Esophagus squamous epithelium (tissue), 5 donors: Measurements from ENCODE around the gene TDO2. TPM values are rescaled to one million over a fixed set of nuclear protein-coding genes. Genes with fewer than 3 reads are reported as not detected.

ENCODE experiments used
- DNase-seq: peaks from one replicate; lab custom pipeline; 2025; lab: John Stamatoyannopoulos, UW
- H3K27ac ChIP-seq, 4 donors: fragments of 200-600 bp; sonication (generic); one replicate each; pipeline ENCODE4 v1.5.1; 2016 to 2019; ENCODE audit warnings: mild to moderate bottlenecking in 1 of 4
- H3K27me3 ChIP-seq, 4 donors: fragments of 200-600 bp; sonication (generic); 1 replicate in 3 of 4; 2 replicates in 1 of 4; pipeline versions ENCODE4 v1.5.1 to v1.6.0; 2017 to 2021; ENCODE audit warnings: antibody characterized with exemption in 1 of 4
- H3K36me3 ChIP-seq, 3 donors: fragments of 200-600 bp; sonication (generic); one replicate each; pipeline ENCODE4 v1.5.1; 2016 to 2019
- H3K4me1 ChIP-seq, 3 donors: fragments of 200-600 bp; sonication (generic); one replicate each; pipeline ENCODE4 v1.5.1; 2017 to 2019
- H3K4me3 ChIP-seq, 4 donors: fragments of 200-600 bp; sonication (generic); 1 replicate in 3 of 4; 2 replicates in 1 of 4; pipeline ENCODE4 v1.5.1; 2016 to 2019; ENCODE audit warnings: mild to moderate bottlenecking in 2 of 4, moderate library complexity in 1 of 4
- H3K9me3 ChIP-seq, 3 donors: fragments of 200-600 bp; sonication (generic); one replicate each; pipeline ENCODE4 v1.5.1; 2016 to 2019
- CTCF ChIP-seq, 6 experiments: fragments of 450-650 bp in 4 of 6; fragments of 200-600 bp in 2 of 6; sonication (generic) in 2 of 6; IDR thresholded peaks; one replicate each; pipeline ENCODE4 v1.5.1; 2016 to 2019; ENCODE audit warnings: antibody characterized with exemption in 6 of 6, mild to moderate bottlenecking in 4 of 6, moderate library complexity in 4 of 6
- POLR2A ChIP-seq, 4 donors: fragments of 450-650 bp; IDR thresholded peaks; one replicate each; pipeline ENCODE4 v1.6.1; 2017; ENCODE audit warnings: antibody characterized with exemption in 4 of 4, mild to moderate bottlenecking in 4 of 4, moderate library complexity in 3 of 4
- WGBS, 2 donors: methylation state at CpG; one replicate each; pipeline ENCODE4 v1.1.5; 2018; 5-methylcytosine and 5-hydroxymethylcytosine counted together
- intact Hi-C: fragments of 100-400 bp; cut with DNase I; formaldehyde crosslinking; loops from one replicate; pipeline ENCODE4 v1.15.0; 2022
- total RNA-seq, 4 donors: library from RNA; depleted of rRNA; stranded (reverse); fragments of >200 nt; gene quantifications; one replicate each; pipeline ENCODE4 v1.1.0, GENCODE V29; 2016
- donor health status: DM: yes; HTN: yes; CAD: no.

TDO2 gene
- total RNA-seq, 4 donors from 2014 or later, result 0.40 to 2.0 TPM; not detected in 2

GRCh38 chr4:155943605-155944291, 40.3 kb downstream of the TDO2 start:
- no peaks in the 10 kb centered on the region for H3K4me1 ChIP-seq
- H3K27me3 ChIP-seq, result no peaks in the 10 kb centered on the region
- no peak overlapping the region for H3K27ac ChIP-seq
- peaks cover 0 to 29% (median 0%) of the 10 kb centered on the region in 3 donors for H3K36me3 ChIP-seq
- H3K4me3 ChIP-seq, result no peak overlapping the region
- WGBS, 2 donors, result 82 to 88% methylated on average over 3 of the region's 3 CpGs
- TF ChIP-seq POLR2A (IDR thresholded peaks at IDR 0.05) (no peak), CTCF (IDR thresholded peaks at IDR 0.05) (no peak)
- intact Hi-C loops, result no loop called here
- H3K9me3 ChIP-seq, result no peaks in the 10 kb centered on the region
- DNase-seq, result no peak

- Histone ChIP-seq H3K4me3 (no peak overlapping the region), H3K9me3 (no peaks in the 10 kb centered on the region), H3K36me3 (peaks cover 0 to 23% (median 0%) of the 10 kb centered on the region in 3 donors), H3K27ac (no peak overlapping the region), H3K4me1 (no peaks in the 10 kb centered on the region), H3K27me3 (no peaks in the 10 kb centered on the region)
- TF ChIP-seq CTCF (IDR thresholded peaks at IDR 0.05) (no peak), POLR2A (IDR thresholded peaks at IDR 0.05) (no peak)
- 63 to 100% methylated on average over 1 of the region's 1 CpG for WGBS, 2 donors
- DNase-seq, result no peak
- intact Hi-C loops, result no loop called here
Observed at GRCh38 chr4:155944516-155944915, 41.0 kb downstream of the TDO2 start.

- DNase-seq, result no peak
- intact Hi-C loops, result no loop called here
- 53 to 55% methylated on average over 4 of the region's 4 CpGs for WGBS, 2 donors
- Histone ChIP-seq H3K27ac (no peak overlapping the region), H3K4me3 (no peak overlapping the region), H3K36me3 (peaks cover 0 to 5% (median 0%) of the 10 kb centered on the region in 3 donors), H3K27me3 (no peaks in the 10 kb centered on the region), H3K4me1 (no peaks in the 10 kb centered on the region), H3K9me3 (no peaks in the 10 kb centered on the region)
- no peak for TF ChIP-seq CTCF (IDR thresholded peaks at IDR 0.05)
- TF ChIP-seq POLR2A (IDR thresholded peaks at IDR 0.05), result no peak
Observed at GRCh38 chr4:155946486-155946885, 43.0 kb downstream of the TDO2 start.

- TF ChIP-seq CTCF (IDR thresholded peaks at IDR 0.05) (no peak), POLR2A (IDR thresholded peaks at IDR 0.05) (no peak)
- no peaks in the 10 kb centered on the region for H3K36me3 ChIP-seq
- DNase-seq, result no peak
- H3K4me1 ChIP-seq, result peaks cover 0 to 11% (median 0%) of the 10 kb centered on the region in 3 donors
- intact Hi-C loops, result no loop called here
- WGBS, 2 donors, result 44 to 89% methylated on average over 1 of the region's 1 CpG
- H3K4me3 ChIP-seq, result no peak overlapping the region
- H3K9me3 ChIP-seq, result no peaks in the 10 kb centered on the region
- H3K27me3 ChIP-seq, result no peaks in the 10 kb centered on the region
- H3K27ac ChIP-seq, result no peak overlapping the region
Observed at GRCh38 chr4:155948541-155948940, 45.0 kb downstream of the TDO2 start.

- no peaks in the 10 kb centered on the region for H3K27me3 ChIP-seq
- no peak overlapping the region for H3K27ac ChIP-seq
- DNase-seq, result no peak
- peaks cover 0 to 18% (median 3%) of the 10 kb centered on the region in 3 donors for H3K4me1 ChIP-seq
- H3K4me3 ChIP-seq, result no peak overlapping the region
- WGBS, 2 donors, result 72 to 82% methylated on average over 5 to 6 of the region's 6 CpGs
- H3K9me3 ChIP-seq, result no peaks in the 10 kb centered on the region
- TF ChIP-seq CTCF (IDR thresholded peaks at IDR 0.05) (no peak), POLR2A (IDR thresholded peaks at IDR 0.05) (no peak)
- intact Hi-C loops, result loop anchor here (5.0 kb wide), 1 partner anchor 143 kb away; no protein-coding TSS in a partner anchor
- no peaks in the 10 kb centered on the region for H3K36me3 ChIP-seq
Observed at GRCh38 chr4:155950461-155950860, 47.0 kb downstream of the TDO2 start.
